Gastrocnemius medialis (tissue), 4 donors: Measurements from ENCODE around the gene URI1.
"Not testable (repeated sequence)": the region's sequence is repeated elsewhere in the genome, so short reads cannot be mapped to it uniquely, and the experiment has no call there.

Experiments
- POLR2A ChIP-seq, 2 donors: fragments of 450-650 bp; IDR thresholded peaks; one replicate each; pipeline ENCODE4 v1.6.1; 2017; ENCODE audit warnings: antibody characterized with exemption in 2 of 2, mild to moderate bottlenecking in 2 of 2, moderate library complexity in 2 of 2
- TF ChIP-seq, protein P1 (sequence below), 5 experiments: fragments of 450-650 bp in 3 of 5; fragments of 200-600 bp in 2 of 5; sonication (generic) in 2 of 5; IDR thresholded peaks in 4 of 5; conservative IDR thresholded peaks in 1 of 5; 1 replicate in 4 of 5; 2 replicates in 1 of 5; pipeline ENCODE4 v1.5.1; 2016 to 2019; ENCODE audit warnings: antibody characterized with exemption in 5 of 5, mild to moderate bottlenecking in 3 of 5, moderate library complexity in 3 of 5

DNA sequence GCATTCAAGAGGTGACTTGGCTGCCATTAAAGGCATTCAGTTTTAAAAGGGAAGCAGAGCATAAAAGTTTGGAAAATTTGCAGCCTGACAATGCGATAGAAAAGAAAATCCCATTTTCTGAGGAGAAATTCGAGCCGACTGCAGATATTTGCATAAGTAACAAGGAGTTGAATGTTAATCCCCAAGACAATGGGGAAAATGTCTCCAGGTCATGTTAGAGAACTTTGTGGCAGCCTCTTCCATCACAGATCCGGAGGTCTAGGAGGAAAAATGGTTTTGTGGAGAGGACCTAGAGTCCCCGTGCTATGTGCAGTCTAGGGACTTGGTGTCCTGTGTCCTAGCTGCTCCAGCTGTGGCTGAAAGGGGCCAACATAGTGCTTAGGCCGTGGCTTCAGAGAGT, 99.9 kb downstream of the URI1 start:
- TF ChIP-seq, protein P1, sequence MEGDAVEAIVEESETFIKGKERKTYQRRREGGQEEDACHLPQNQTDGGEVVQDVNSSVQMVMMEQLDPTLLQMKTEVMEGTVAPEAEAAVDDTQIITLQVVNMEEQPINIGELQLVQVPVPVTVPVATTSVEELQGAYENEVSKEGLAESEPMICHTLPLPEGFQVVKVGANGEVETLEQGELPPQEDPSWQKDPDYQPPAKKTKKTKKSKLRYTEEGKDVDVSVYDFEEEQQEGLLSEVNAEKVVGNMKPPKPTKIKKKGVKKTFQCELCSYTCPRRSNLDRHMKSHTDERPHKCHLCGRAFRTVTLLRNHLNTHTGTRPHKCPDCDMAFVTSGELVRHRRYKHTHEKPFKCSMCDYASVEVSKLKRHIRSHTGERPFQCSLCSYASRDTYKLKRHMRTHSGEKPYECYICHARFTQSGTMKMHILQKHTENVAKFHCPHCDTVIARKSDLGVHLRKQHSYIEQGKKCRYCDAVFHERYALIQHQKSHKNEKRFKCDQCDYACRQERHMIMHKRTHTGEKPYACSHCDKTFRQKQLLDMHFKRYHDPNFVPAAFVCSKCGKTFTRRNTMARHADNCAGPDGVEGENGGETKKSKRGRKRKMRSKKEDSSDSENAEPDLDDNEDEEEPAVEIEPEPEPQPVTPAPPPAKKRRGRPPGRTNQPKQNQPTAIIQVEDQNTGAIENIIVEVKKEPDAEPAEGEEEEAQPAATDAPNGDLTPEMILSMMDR (IDR thresholded peaks at IDR 0.05 in 4 of 5, conservative IDR thresholded peaks at IDR 0.05 in 1 of 5): not testable (repeated sequence)
- not testable (repeated sequence) for TF ChIP-seq POLR2A (IDR thresholded peaks at IDR 0.05)
